LNCaP clone FGC (cell line): ENCODE measurements around the gene TANGO6.
"Not testable (repeated sequence)": the region's sequence is repeated elsewhere in the genome, so short reads cannot be mapped to it uniquely, and the experiment has no call there.

Experiments used
- DNase-seq: peaks from one replicate; pipeline ENCODE4 v3.0.0-alpha.2; 2011; ENCODE audit warnings: low read depth
- H3K4me3 ChIP-seq: 2 replicates; pipeline ENCODE4 v1.5.1; 2011; ENCODE audit warnings: mild to moderate bottlenecking, low read depth, low read length, control low read depth
- TF ChIP-seq, protein P1 (sequence below): IDR thresholded peaks from 2 replicates; pipeline ENCODE4 v1.5.1; 2012; ENCODE audit warnings: mild to moderate bottlenecking; ENCODE audit not compliant: control insufficient read depth, insufficient read depth; ENCODE audit errors: extremely low read depth

Gene TANGO6

DNA sequence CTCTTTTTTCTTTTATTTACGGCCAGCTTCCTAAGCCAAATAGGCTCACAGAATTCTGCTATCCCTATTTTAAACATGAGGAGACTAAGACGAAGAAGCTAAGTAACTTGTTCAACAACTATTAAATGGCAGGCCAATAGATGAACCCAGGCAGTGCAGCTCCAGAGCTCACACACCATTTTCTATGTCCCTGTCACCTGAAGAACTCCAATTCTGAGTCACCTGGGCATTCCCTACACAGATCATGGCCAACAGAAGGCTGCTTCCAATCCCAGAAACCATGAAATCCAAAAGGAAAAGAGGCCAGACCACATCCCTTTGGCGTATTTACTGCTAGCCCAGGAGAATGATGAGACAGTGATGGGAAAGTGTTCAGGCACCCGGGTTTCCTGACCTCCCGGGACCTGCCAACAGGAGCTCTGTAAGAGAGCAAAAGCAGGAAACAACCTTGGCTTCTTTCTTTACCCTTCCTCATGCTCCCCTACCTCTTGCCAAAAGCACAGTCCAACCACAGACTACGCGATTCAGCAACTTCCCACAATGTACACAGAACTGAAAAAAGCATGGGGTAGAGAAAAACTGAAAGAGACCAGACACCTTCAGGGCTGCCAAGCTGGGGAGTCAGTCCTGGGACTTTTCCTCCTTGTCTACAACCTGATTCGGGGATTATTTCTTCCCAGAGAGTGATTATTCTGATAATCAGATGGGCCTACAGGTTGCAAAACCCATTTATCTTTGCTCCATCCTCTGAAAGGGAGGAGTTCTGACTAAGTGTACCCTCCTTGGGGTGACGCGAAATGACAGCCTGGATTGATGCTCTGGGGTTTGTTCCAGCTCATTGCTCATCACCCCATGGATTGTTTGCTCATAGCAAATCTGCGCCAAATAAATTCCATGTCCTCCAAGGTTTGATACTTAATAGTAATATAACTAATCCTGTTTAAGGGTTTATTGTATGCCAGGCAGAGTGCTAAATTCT lies 214.4 kb downstream of the TANGO6 start:
- H3K4me3 ChIP-seq: no peak overlapping the region
- TF ChIP-seq, protein P1, sequence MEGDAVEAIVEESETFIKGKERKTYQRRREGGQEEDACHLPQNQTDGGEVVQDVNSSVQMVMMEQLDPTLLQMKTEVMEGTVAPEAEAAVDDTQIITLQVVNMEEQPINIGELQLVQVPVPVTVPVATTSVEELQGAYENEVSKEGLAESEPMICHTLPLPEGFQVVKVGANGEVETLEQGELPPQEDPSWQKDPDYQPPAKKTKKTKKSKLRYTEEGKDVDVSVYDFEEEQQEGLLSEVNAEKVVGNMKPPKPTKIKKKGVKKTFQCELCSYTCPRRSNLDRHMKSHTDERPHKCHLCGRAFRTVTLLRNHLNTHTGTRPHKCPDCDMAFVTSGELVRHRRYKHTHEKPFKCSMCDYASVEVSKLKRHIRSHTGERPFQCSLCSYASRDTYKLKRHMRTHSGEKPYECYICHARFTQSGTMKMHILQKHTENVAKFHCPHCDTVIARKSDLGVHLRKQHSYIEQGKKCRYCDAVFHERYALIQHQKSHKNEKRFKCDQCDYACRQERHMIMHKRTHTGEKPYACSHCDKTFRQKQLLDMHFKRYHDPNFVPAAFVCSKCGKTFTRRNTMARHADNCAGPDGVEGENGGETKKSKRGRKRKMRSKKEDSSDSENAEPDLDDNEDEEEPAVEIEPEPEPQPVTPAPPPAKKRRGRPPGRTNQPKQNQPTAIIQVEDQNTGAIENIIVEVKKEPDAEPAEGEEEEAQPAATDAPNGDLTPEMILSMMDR: no peak
- peak; percentile 73 for DNase-seq

DNA sequence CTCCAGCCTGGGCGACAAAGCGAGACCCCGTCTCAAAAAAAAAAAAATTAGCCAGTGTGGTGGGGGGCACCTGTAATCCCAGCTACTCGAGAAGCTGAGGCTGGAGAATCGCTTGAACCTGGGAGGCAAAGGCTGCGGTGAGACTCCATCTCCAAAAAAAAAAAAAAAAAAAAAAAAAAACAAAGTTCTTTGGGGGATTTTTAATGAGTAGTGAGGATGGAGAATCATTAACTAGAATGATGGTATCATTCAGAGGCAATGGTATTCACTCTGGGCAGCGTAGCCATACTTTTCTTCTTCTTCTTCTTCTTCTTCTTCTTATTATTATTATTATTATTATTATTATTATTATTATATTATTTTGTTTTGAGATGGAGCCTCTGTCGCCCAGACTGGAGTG lies 220.2 kb downstream of the TANGO6 start:
- DNase-seq, H3K4me3 ChIP-seq: not testable (repeated sequence)

DNA sequence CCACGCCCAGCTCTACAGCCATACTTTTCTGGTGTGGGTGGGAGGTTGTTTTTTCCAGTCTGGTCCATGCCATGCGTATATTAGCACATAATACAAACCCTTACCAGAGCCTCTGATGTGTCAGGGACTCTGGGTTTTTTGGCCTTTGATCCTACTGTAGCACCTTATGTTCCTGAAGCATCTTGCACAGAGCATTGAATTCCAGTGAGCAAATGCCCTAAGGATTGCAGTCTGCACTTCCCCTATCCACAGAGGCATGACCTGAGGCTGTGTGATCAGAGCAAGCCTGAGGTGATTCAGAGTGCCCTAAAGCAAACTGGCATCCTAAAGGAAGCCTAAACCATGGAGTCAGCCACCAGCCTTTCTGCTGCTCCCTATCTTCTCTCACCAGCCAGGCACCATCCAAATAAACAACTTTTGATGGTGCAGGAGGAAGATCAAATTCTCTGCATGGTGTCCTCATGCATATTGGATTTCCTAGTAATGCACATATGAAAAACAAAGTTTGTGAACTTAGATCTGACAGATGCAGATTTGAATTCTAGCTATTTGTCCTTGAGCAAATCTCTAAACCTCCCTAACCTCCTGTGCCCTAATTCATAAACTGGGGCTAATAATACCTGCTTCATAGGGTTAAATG lies 220.9 kb downstream of the TANGO6 start:
- TF ChIP-seq, protein P1: no peak
- no peak overlapping the region for H3K4me3 ChIP-seq
- no peak for DNase-seq

DNA sequence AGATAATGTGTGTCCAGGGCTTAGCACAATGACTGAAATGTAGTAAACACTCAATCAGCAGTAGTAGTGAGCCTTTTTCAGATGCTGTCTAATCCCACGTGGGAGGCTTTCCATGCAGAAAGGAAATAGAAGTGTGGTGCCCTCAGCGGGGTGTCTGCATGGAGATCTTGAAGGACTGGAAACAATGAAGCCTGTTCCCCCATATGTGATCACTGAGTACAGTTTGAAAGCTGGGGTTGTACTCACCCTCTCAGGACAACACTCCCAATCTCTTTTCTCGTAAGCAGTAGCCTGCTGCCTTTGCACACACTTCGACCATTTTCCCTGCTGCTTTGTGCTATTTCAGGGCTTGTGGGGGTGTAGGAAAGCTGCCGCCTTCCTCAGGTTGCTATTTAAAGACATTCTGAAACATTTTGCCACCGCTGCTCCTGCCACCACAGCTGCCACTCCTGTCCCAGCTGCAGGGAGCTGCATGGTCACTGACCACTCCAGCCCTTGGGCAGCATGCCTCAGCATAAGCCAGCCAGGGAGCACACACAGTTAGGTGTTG lies 221.5 kb downstream of the TANGO6 start:
- DNase-seq: no peak
- H3K4me3 ChIP-seq: no peak overlapping the region
- TF ChIP-seq, protein P1: no peak

DNA sequence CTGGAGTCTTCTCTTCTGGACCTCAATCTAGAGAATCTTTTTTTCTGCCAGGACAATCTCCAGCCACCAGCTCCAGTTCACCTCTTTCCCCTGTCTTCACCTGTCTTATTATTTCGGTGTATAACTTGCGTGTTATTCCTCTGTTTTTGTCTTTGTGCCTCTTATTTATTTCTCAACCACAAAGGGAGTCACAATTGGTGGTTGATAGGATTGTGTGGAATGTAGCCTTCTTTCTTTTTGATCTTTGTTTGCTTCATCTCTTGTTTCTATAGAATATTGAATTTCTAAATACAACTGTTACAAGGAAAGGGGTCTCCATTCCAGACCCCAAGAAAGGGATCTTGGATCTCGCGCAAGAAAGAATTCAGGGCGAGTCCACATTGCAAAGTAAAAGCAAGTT lies 226.2 kb downstream of the TANGO6 start:
- TF ChIP-seq, protein P1: no peak
- no peak for DNase-seq
- H3K4me3 ChIP-seq: no peak overlapping the region

DNA sequence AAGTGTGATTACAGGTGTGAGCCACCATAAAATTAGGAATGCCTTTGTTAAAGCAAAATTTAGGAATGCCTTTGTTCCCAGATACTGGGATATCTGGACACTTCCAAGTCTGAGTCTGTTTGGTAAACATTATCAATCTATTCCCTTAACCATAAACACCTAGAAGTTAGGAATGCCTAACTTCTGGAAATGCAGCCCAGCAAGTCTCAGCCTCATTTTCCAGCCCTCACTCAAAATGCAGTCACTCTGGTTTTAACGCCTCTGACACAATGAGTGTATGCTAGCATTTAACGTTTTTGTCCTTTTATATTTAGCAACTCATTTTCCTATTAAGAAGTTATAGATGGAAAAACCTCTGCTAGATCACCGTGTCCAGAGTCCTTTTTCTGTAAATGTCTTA lies 227.7 kb downstream of the TANGO6 start:
- TF ChIP-seq, protein P1: no peak
- no peak overlapping the region for H3K4me3 ChIP-seq
- no peak for DNase-seq

DNA sequence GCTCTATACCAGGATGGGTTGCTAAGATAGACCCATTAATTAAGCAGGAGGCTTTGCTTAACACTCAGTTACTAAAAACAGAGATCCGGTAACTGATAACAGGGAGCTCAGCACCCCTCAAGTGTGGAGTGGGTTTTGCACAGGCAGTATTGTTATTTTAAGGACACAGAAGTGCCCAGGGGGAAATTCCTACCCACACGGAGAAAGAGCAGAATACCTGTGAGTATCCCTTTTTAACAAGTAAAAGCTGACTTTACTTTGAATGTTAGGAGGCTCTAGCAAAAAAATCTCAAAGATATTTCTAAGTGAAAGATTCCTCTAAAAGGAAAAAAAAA lies 229.3 kb downstream of the TANGO6 start:
- DNase-seq: no peak
- TF ChIP-seq, protein P1: no peak
- H3K4me3 ChIP-seq: no peak overlapping the region
